GM21737 (cell line): Measurements from ENCODE around the gene CDY2A.
"Not testable (repeated sequence)": the region's sequence is repeated elsewhere in the genome, so short reads cannot be mapped to it uniquely, and the experiment has no call there.

ENCODE experiments used
- ATAC-seq: cut with Tn5 transposase; IDR thresholded peaks from one replicate; pipeline ENCODE4 v1.9.1; 2021; ENCODE audit warnings: mild to moderate bottlenecking, moderate library complexity; ENCODE audit not compliant: unreplicated experiment

CDY2A gene, protein sequence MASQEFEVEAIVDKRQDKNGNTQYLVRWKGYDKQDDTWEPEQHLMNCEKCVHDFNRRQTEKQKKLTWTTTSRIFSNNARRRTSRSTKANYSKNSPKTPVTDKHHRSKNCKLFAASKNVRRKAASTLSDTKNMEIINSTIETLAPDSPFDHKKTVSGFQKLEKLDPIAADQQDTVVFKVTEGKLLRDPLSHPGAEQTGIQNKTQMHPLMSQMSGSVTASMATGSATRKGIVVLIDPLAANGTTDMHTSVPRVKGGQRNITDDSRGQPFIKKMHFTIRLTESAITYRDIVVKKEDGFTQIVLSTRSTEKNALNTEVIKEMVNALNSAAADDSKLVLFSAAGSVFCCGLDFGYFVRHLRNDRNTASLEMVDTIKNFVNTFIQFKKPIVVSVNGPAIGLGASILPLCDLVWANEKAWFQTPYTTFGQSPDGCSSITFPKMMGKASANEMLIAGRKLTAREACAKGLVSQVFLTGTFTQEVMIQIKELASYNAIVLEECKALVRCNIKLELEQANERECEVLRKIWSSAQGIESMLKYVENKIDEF

DNA sequence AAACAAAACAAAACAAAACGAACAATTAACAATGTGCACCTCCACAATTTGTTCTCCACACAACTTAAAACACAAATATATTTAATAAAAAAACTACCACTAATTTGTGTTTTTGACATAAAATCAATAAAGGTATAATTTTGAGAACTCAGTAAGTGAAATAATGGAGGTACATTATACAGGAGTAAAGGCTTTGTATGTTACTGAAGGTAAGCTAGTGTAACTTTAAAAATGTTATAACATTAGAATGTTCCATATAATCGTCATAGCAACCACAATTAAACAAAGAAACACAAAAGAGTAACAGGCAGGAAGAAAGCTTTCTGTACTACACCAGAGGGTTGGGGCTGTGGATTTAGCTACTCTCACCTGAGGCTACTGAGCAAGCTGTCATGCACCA lies at the start of gene CDY2A:
Gene CDY2A (plus strand): TSS at position 301 of the 400 bp plus-strand sequence. CDS start 328 bp downstream, outside the sequence.
- ATAC-seq, result not testable (repeated sequence)

- ATAC-seq, result not testable (repeated sequence)
These were observed 28.0 kb upstream of the CDY2A start for GRCh38 chrY:17997586-17997985.

DNA sequence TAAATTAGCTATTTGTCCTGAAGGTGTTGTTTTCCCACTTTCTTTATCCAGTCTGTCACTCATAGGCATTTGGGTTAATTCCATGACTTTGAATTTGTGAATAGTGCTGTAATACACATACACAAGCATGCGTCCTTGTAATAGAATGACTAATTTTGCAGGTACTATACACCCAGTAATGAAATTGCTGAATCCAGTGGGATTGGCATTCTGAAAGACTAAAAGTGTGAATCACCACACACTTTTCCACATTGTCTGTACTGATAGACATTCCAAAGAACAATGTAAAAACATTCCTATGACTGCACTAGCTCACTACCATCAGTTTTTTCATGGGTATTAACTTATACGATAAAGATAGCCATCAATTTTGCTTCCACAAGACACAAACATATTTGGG lies 27.3 kb upstream of the CDY2A start:
- ATAC-seq, result not testable (repeated sequence)

DNA sequence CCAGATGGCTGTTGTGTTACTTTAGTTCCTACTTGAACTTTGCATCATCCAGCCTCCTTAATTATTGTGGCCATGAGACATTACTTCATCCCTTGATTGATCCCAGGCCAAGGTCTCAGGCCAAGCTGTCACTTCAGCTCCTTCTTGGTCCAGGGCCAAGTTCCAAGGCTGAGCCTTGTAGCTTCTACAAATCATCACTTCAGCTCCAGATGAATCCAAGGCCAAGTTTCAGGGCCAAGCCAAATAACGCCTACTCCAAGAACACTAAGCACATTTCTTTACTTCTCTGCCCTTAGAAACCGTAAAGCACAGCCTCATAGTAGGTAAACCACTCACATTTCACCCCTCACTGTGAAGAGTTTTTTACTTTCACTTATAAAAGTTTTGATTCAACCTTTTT lies 1.7 kb upstream of the CDY2A start:
- ATAC-seq, result not testable (repeated sequence)

DNA sequence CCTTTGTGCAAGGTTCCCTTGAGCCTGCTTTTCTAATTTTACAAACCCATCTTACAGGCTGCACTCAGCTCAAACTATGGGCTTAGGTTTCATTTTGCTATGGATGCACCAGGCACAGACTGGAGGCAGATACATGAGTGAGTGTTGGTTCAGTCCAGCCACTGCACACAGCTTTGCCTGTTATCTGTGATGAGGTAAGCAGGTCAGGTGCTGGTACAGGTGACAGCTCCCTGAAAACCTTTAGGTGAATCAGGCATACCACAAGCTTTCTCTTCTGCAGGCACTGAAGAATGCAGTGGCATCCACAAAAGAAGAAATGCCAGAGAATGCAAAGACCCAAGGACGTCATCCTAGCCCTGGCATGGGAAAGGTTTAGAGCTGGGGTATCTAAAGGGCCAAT lies 3.3 kb downstream of the CDY2A start:
- not testable (repeated sequence) for ATAC-seq

- not testable (repeated sequence) for ATAC-seq
These were observed 4.6 kb downstream of the CDY2A start for GRCh38 chrY:18030178-18030577.

DNA sequence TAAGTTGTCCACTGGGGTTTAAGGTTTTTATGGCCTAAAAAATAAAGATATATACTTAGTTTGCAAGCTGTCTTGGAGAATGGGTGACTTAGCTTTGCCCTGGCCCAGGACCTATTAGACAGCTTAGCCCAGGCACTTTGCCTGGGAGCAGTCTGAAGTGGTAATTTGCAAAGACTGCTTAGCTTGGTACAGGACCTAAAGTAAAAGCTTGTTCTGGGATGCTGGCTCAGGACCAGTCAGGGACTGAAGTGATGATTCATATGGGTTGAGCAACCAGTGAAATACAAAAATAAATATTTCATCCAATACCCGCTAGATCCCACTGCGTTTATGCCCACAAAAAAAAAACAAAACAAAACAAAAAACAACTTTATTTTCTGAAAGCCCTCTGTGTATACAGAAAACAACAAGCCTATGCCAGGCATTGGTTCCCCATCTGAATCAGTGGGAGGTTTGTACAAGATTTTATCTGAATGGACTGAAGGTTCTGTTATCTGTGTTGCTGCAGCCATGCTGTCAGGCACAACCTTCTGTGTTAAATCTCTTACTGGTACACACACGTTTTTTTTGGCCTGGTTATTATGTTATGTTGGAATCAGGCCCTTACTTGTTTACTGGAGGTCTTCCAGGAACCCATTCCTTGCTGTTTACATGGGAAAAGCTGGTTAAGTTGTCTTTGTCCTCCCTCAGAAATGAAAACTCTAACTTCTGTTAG lies 8.7 kb downstream of the CDY2A start:
- not testable (repeated sequence) for ATAC-seq

DNA sequence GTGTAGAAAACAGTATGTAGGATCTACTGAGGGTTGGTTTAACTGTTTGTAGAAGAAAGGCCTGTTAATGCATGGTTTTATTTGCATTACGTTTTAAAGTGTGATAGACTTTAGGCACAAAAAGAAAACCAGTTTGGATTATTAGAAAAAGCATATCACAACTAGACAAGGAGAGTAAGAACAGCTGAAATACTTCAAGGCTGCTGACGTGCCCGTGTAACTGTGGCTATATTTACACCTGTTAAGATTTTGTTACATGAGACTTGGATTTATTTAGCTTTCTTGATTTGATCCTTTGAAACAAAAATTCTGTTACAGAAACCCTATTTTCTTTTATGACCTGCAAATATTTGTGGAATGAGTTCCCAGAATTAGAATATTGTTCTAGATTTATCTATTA lies 9.3 kb downstream of the CDY2A start:
- ATAC-seq, result not testable (repeated sequence)

DNA sequence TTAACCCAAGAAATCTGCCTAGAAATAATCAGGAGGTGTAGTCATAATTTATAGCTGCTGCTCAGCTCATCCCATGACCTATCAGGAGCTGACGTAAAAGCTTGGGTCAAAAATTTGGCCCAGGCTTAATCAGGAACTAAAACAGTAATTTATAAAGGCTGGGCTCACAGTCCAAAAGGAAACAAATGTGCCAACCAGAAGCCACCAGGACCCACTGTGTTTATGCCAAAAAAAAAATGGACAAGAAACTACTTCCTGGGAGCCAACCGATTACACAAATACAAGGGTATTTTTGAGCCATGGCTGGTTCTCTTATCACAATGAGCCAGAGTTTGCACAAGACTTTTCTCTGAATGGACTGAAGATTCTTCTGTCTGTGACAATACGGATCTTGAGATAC lies 19.4 kb downstream of the CDY2A start:
- ATAC-seq, result not testable (repeated sequence)

GRCh38 chrY:18048149-18049040 lies 22.8 kb downstream of the CDY2A start:
- ATAC-seq, result not testable (repeated sequence)

DNA sequence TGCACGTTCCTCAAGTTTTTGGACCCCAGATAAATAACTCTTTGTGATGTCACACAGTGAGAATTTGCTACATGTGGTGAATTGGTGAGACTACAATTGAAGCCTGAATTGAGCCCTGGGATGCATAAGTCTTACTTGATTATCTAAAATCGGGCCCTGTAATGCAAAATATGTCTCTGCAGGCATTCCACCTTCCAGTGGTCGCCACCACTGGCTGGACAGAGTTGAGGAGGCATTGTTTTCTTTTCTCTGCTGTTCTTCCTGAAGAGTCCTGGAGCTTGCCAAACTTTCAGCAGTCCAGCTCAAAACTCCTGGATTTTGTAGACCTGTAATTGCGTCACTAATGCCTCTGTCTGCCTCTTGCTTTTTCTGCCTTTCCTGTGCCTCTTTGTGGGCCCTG lies 23.5 kb downstream of the CDY2A start:
- ATAC-seq, result not testable (repeated sequence)

GRCh38 chrY:18056473-18056872 lies 30.9 kb downstream of the CDY2A start:
- ATAC-seq, result not testable (repeated sequence)

GRCh38 chrY:18073464-18073863 lies 47.9 kb downstream of the CDY2A start:
- not testable (repeated sequence) for ATAC-seq
